GM06990 (cell line): ENCODE results near the gene SUSD1.

Experiments
- DNase-seq: peaks from one replicate; pipeline ENCODE4 v3.0.0-alpha.2; 2011; ENCODE audit not compliant: insufficient read length; ENCODE audit errors: extremely low read depth
- H3K27me3 ChIP-seq: replicated peaks from 2 replicates; pipeline ENCODE4 v1.6.0; 2011; ENCODE audit warnings: low read length; ENCODE audit not compliant: control insufficient read depth, insufficient read depth
- H3K36me3 ChIP-seq: 2 replicates; pipeline ENCODE4 v1.5.1; 2011; ENCODE audit warnings: low read length; ENCODE audit not compliant: control insufficient read depth, insufficient read depth
- H3K4me3 ChIP-seq: replicated peaks from 2 replicates; pipeline ENCODE4 v1.5.1; 2011; ENCODE audit warnings: low read depth, mild to moderate bottlenecking, control low read depth, low read length
- CTCF ChIP-seq: IDR thresholded peaks from 2 replicates; pipeline ENCODE4 v1.5.1; 2011; ENCODE audit warnings: low read length, control low read depth, mild to moderate bottlenecking, inconsistent platforms; ENCODE audit not compliant: insufficient read depth, poor library complexity, severe bottlenecking

The SUSD1 gene

DNA sequence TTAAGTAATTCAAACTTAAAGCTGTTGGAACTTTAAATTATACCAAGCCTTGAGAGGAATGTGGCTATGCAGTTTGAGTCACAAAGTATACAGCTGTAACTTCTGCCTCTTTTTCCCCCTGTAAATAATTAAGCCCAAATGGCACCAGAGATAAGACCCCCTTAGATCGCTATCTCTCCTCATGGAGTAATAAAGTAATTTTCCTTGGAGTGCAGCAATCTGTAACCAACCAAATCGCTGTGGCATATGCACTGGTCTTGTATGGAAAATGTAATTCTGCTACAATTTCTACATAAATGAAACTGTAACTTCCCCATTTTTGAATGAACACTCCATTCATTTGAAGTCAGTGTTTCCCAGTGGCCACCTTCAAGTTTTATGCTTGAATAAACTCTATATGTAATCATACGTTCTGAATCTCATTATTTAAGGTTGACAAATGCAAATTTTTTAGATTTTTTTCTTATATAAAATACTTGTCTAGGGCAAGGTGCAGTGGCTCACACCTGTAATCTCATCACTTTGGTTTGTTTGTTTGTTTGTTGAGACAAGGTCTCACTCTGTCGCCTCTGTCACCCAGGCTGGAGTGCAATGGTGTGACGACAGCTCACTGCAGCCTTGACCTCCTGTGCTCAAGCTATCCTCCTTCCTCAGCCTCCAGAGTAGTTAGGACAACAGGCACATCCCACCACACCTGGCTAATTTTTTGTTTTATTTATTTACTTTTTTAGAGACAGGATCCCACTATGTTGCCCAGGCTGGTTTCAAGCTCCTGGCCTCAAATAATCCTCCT, 12.3 kb downstream of the SUSD1 start:
- no peak overlapping the region for H3K4me3 ChIP-seq
- TF ChIP-seq CTCF: no peak
- no peaks in the 10 kb centered on the region for H3K27me3 ChIP-seq
- DNase-seq: no peak
- no peaks in the 10 kb centered on the region for H3K36me3 ChIP-seq

DNA sequence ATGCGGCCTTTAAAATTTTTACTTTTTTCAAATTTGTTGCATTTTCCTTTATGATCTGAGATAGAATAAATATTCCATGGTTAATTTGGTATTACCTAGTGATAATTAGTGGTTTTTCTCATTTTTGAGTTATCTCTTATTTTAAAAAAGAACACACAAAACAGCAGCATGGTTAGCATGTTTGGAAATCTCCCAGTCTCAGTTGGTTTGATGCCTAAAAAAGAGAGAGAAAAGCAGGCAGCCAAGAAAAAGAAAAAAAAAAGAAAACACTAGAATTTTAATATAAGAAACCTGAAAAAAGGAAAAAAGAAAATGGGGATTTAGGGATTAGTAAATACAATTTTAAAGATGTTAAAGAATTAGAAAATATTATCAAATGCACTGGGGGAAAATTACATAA, 15.3 kb downstream of the SUSD1 start:
- no peaks in the 10 kb centered on the region for H3K27me3 ChIP-seq
- no peak for DNase-seq
- TF ChIP-seq CTCF: no peak
- no peaks in the 10 kb centered on the region for H3K36me3 ChIP-seq
- no peak overlapping the region for H3K4me3 ChIP-seq

DNA sequence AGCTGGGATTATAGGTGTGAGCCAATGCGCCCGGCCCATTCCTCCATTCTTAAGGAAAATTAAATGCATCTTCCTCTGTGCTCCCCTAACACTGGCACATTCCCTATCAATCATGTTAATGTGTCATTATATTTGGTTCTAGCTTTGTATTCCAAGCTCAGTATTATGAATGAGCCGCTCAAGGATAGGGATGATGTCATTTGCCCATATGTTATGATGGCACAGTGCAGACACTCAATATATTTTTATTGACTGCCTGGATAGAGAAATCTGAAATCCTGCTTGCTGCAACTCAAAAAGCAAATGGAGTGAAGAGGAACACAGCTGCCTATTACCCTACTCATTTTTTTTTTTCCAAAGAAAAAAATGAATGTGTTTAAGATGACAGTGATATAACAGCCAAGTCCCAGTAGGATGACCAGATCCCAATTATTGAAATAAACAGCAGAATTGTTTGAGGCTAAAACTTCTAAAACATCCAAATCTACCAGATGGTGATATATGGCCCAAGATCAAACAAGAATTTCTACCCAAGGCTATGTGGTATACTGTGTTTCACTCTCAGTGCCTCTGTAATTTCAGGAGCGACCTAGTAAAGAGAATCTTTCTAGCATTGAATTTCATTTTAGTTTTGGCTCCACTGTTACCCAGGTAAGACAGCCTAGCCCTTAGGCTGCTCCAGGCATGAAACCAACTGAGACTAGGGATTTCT, 16.3 kb downstream of the SUSD1 start:
- Histone ChIP-seq H3K36me3 (no peaks in the 10 kb centered on the region), H3K4me3 (no peak overlapping the region), H3K27me3 (no peaks in the 10 kb centered on the region)
- no peak for TF ChIP-seq CTCF
- DNase-seq: no peak

GRCh38 chr9:112157961-112158360, 17.1 kb downstream of the SUSD1 start:
- Histone ChIP-seq H3K4me3 (no peak overlapping the region), H3K27me3 (no peaks in the 10 kb centered on the region), H3K36me3 (no peaks in the 10 kb centered on the region)
- DNase-seq: no peak
- no peak for TF ChIP-seq CTCF

DNA sequence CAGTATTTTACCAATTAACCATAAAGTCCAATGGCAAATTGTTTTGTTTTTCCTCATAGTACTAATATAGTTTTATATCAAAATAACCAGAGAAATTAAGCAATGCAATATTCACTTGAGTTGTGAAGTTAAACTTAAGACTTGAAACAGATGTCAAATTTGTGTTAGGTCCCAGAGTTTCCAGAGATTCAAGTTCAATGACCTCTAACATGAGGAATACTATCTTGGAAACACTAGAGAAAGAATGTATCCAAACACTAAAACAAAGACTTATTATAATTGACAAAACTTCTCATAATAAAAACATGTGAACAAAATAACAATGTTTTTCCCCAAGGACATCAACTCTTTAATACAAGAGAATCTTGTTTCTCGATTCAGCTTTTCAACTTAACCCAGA, 18.0 kb downstream of the SUSD1 start:
- Histone ChIP-seq H3K36me3 (no peaks in the 10 kb centered on the region), H3K4me3 (no peak overlapping the region), H3K27me3 (no peaks in the 10 kb centered on the region)
- TF ChIP-seq CTCF: no peak
- DNase-seq: no peak

DNA sequence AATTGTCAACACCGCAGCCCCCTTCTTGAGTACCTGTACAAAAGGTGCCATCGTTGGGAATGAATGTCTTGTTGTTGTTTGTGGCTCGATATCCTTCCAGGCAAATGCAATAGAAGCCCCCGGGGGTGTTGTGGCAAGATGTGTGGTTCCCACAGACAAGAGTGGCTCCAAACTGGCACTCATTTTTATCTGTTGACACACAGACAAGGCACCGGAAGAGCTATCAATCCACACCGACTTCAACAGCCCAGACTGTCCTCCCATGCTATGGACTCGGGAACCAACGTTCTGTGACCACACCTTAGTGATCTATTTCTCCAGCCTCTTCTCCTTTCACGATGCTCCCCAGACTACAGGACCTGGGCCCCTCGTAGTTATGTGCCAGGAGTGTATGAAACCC, 25.9 kb downstream of the SUSD1 start:
- TF ChIP-seq CTCF: no peak
- no peak for DNase-seq
- H3K4me3 ChIP-seq: no peak overlapping the region
- H3K36me3 ChIP-seq: no peaks in the 10 kb centered on the region; the same call in 1 of the 2 replicates
- H3K27me3 ChIP-seq: no peaks in the 10 kb centered on the region
